H1 (cell line): ENCODE data around the gene GMEB2. TPM values are rescaled to one million over a fixed set of nuclear protein-coding genes. Genes with fewer than 3 reads are reported as not detected.

Experiments
- CTCF ChIA-PET: fragments of 300-600 bp; sonication (Branson Sonifier 250); formaldehyde crosslinking; loops from one replicate; lab custom pipeline; 2021; ENCODE audit not compliant: partially characterized antibody; lab: Charles Lee
- POLR2A ChIA-PET: fragments of 300-600 bp; sonication (Branson Sonifier 250); formaldehyde crosslinking; loops from one replicate; lab custom pipeline; 2021; ENCODE audit warnings: inconsistent platforms; ENCODE audit not compliant: partially characterized antibody; lab: Charles Lee
- DNase-seq, 2 experiments: peaks; one replicate each; pipeline versions ENCODE4 v3.0.0 to v3.0.0-alpha.2; 2010 to 2022; ENCODE audit warnings: low spot score in 2 of 2, low read depth in 1 of 2, mixed read lengths in 1 of 2
- FAIRE-seq: peaks from 2 replicates; lab custom pipeline; 2011; peaks lifted over from hg19 to GRCh38; lab: Jason Lieb, UNC
- H2AFZ ChIP-seq: 2 replicates; pipeline ENCODE4 v1.8.1; 2012; ENCODE audit warnings: low read length, inconsistent platforms
- H2AK5ac ChIP-seq: 2 replicates; pipeline ENCODE4 v1.6.1; 2013; ENCODE audit warnings: low read depth, low read length
- H2BK120ac ChIP-seq: replicated peaks from 2 replicates; pipeline ENCODE3; 2013; ENCODE audit warnings: low read depth, low read length, inconsistent platforms
- H2BK12ac ChIP-seq: 2 replicates; pipeline ENCODE4 v1.6.1; 2013; ENCODE audit warnings: low read depth, low read length
- H2BK15ac ChIP-seq: 2 replicates; pipeline ENCODE4 v1.6.1; 2013; ENCODE audit warnings: low read length
- H2BK20ac ChIP-seq: 2 replicates; pipeline ENCODE4 v1.6.1; 2013; ENCODE audit warnings: low read length
- H2BK5ac ChIP-seq: 2 replicates; pipeline ENCODE4 v1.6.1; 2013; ENCODE audit warnings: low read depth, low read length
- H3K14ac ChIP-seq: 2 replicates; pipeline ENCODE4 v1.6.1; 2013; ENCODE audit warnings: inconsistent platforms; ENCODE audit not compliant: insufficient read length
- H3K18ac ChIP-seq: 2 replicates; pipeline ENCODE4 v1.6.1; 2013; ENCODE audit warnings: low read length; ENCODE audit errors: extremely low read depth
- H3K23ac ChIP-seq: 2 replicates; pipeline ENCODE4 v1.6.1; 2013; ENCODE audit warnings: inconsistent platforms; ENCODE audit not compliant: insufficient read length
- H3K23me2 ChIP-seq: 2 replicates; pipeline ENCODE4 v1.6.1; 2013; ENCODE audit warnings: low read depth, low read length
- H3K27ac ChIP-seq: 2 replicates; pipeline ENCODE4 v1.6.1; 2011; ENCODE audit warnings: low read depth, low read length, inconsistent platforms
- H3K27me3 ChIP-seq, 4 experiments: replicated peaks in 1 of 4; 1 replicate in 1 of 4; 2 replicates in 3 of 4; pipeline versions ENCODE4 v1.6.1 to v1.8.1; 2011 to 2013; ENCODE audit warnings: low read length in 3 of 4, mild to moderate bottlenecking in 3 of 4, inconsistent platforms in 2 of 4, mixed read lengths in 2 of 4, moderate library complexity in 1 of 4; ENCODE audit not compliant: control insufficient read depth in 3 of 4, insufficient read depth in 3 of 4; ENCODE audit errors: extremely low read depth in 1 of 4
- H3K36me3 ChIP-seq, 4 experiments: 2 replicates each; pipeline versions ENCODE4 v1.6.1 to v1.8.1; 2011 to 2013; ENCODE audit warnings: mild to moderate bottlenecking in 4 of 4, low read length in 3 of 4, moderate library complexity in 2 of 4, control low read depth in 1 of 4, inconsistent platforms in 1 of 4; ENCODE audit not compliant: insufficient read depth in 4 of 4, control insufficient read depth in 2 of 4
- H3K4ac ChIP-seq: replicated peaks from 2 replicates; pipeline ENCODE3; 2013; ENCODE audit warnings: low read length, low read depth, mixed read lengths, inconsistent platforms; ENCODE audit not compliant: insufficient read length
- H3K4me1 ChIP-seq, 4 experiments: replicated peaks in 1 of 4; 1 replicate in 1 of 4; 2 replicates in 3 of 4; pipeline versions ENCODE4 v1.6.1 to v1.8.1; 2011 to 2013; ENCODE audit warnings: low read length in 3 of 4, inconsistent platforms in 2 of 4, mixed read lengths in 1 of 4; ENCODE audit not compliant: insufficient read depth in 4 of 4, control insufficient read depth in 3 of 4
- H3K4me2 ChIP-seq, 2 experiments: 2 replicates each; pipeline versions ENCODE4 v1.6.1 to v1.8.1; 2011 to 2013; ENCODE audit warnings: low read depth in 2 of 2, low read length in 2 of 2, control low read depth in 1 of 2, inconsistent platforms in 1 of 2, mild to moderate bottlenecking in 1 of 2; ENCODE audit not compliant: insufficient read depth in 1 of 2
- H3K4me3 ChIP-seq, 4 experiments: fragments of 200-600, 300-600 bp in 1 of 4; sonication (generic), shearing (Covaris generic), sonication (Bioruptor Twin) in 1 of 4; 2 replicates each; pipeline versions ENCODE4 v1.5.1 to v1.8.1; 2011 to 2016; ENCODE audit warnings: low read length in 4 of 4, low read depth in 3 of 4, control low read depth in 2 of 4, inconsistent platforms in 2 of 4, mild to moderate bottlenecking in 2 of 4, mixed read lengths in 1 of 4, moderate library complexity in 1 of 4; ENCODE audit not compliant: insufficient read depth in 2 of 4; ENCODE audit errors: extremely low read depth in 1 of 4
- H3K56ac ChIP-seq: replicated peaks from 2 replicates; pipeline ENCODE3; 2013; ENCODE audit warnings: low read depth, mild to moderate bottlenecking, mixed read lengths, low read length, inconsistent platforms; ENCODE audit not compliant: insufficient read length
- H3K79me1 ChIP-seq: 2 replicates; pipeline ENCODE4 v1.6.1; 2013; ENCODE audit warnings: low read depth, low read length, control low read depth
- H3K79me2 ChIP-seq, 2 experiments: 2 replicates each; pipeline versions ENCODE4 v1.6.1 to v1.8.1; 2012 to 2013; ENCODE audit warnings: low read length in 2 of 2, mild to moderate bottlenecking in 2 of 2, inconsistent platforms in 1 of 2; ENCODE audit not compliant: insufficient read depth in 2 of 2, control insufficient read depth in 1 of 2
- H3K9ac ChIP-seq, 4 experiments: replicated peaks in 1 of 4; 1 replicate in 1 of 4; 2 replicates in 3 of 4; pipeline versions ENCODE4 v1.6.1 to v1.8.1; 2011 to 2013; ENCODE audit warnings: low read depth in 3 of 4, low read length in 3 of 4, control low read depth in 2 of 4, mild to moderate bottlenecking in 2 of 4, moderate library complexity in 2 of 4, inconsistent platforms in 1 of 4; ENCODE audit errors: extremely low read depth in 1 of 4
- H3K9me3 ChIP-seq, 2 experiments: 2 replicates each; pipeline versions ENCODE4 v1.6.1 to v1.8.1; 2012 to 2013; ENCODE audit warnings: mild to moderate bottlenecking in 2 of 2, moderate library complexity in 2 of 2, control low read depth in 1 of 2, inconsistent platforms in 1 of 2, low read depth in 1 of 2, low read length in 1 of 2, mixed read lengths in 1 of 2; ENCODE audit not compliant: insufficient read depth in 2 of 2
- H4K20me1 ChIP-seq, 2 experiments: replicated peaks in 1 of 2; 2 replicates each; pipeline versions ENCODE3 to v1.8.1; 2011 to 2013; ENCODE audit warnings: inconsistent platforms in 2 of 2, low read length in 2 of 2, mild to moderate bottlenecking in 1 of 2; ENCODE audit not compliant: insufficient read depth in 2 of 2, control insufficient read depth in 1 of 2
- H4K5ac ChIP-seq: 2 replicates; pipeline ENCODE4 v1.6.1; 2013; ENCODE audit warnings: low read length, low read depth, mixed read lengths, inconsistent platforms; ENCODE audit not compliant: insufficient read length
- H4K8ac ChIP-seq: 2 replicates; pipeline ENCODE4 v1.8.0; 2013; ENCODE audit warnings: mild to moderate bottlenecking, moderate library complexity, low read length, inconsistent platforms; ENCODE audit not compliant: insufficient read depth; ENCODE audit errors: extremely low read depth
- H4K91ac ChIP-seq: replicated peaks from 2 replicates; pipeline ENCODE3; 2013; ENCODE audit warnings: low read length, mixed read lengths, inconsistent platforms; ENCODE audit not compliant: insufficient read length
- CHD1 ChIP-seq: IDR thresholded peaks from 2 replicates; pipeline ENCODE4 v1.6.1; 2012; ENCODE audit warnings: low read depth, low read length, improper control_type of control experiment
- KDM4A ChIP-seq: IDR thresholded peaks from one replicate; pipeline ENCODE4 v1.7.1; 2012; ENCODE audit warnings: low read depth, mild to moderate bottlenecking, moderate library complexity, low read length, inconsistent platforms; ENCODE audit not compliant: severe bottlenecking
- TEAD4 ChIP-seq: IDR thresholded peaks from 2 replicates; pipeline ENCODE4 v1.6.1; 2012; ENCODE audit warnings: low read depth, low read length, inconsistent platforms, mixed read lengths
- WGBS, 2 experiments: shearing (Covaris generic) in 1 of 2; methylation state at CpG; one replicate each; pipeline versions ENCODE4 v1.1.6 to v1.1.7; 2013 to 2015; ENCODE audit warnings: low lambda C conversion rate in 2 of 2, mixed read lengths in 2 of 2, inconsistent platforms in 1 of 2, low coverage in 1 of 2, missing lambda C conversion rate in 1 of 2; ENCODE audit not compliant: insufficient replicate concordance in 2 of 2, insufficient coverage in 1 of 2, insufficient read length in 1 of 2; ENCODE audit errors: extremely low coverage in 1 of 2, missing lambda C conversion rate in 1 of 2; 5-methylcytosine and 5-hydroxymethylcytosine counted together
- polyA plus RNA-seq, 7 experiments: library from polyadenylated mRNA; depleted of rRNA in 3 of 7; stranded (reverse) in 5 of 7; unstranded in 2 of 7; fragments of >200 nt in 5 of 7; fragments of 200-250 nt in 2 of 7; gene quantifications; 1 replicate in 5 of 7; 2 replicates in 1 of 7; 4 replicates in 1 of 7; pipeline versions ENCODE4 v1.2.1 to v1.2.3, GENCODE V29; 2011 to 2013; ENCODE audit warnings: missing spikeins in 2 of 7, mixed read lengths in 2 of 7
- total RNA-seq: library from RNA; stranded (reverse); fragmentation: NEBNext Ultra II Directional; extraction: Animal tissue kit (Norgen Biotek cat#: 25700); gene quantifications from 2 replicates; pipeline ENCODE4 v1.2.1, GENCODE V29; 2021

Gene GMEB2
- total and polyA plus RNA-seq, 2 of the 8 experiments (the other 6 are each of a cell fraction or from before 2014, with no cell fraction given) = 12.9 to 14.2 TPM

- H4K91ac ChIP-seq = no peak overlapping the region
- H3K18ac ChIP-seq = no peak overlapping the region
- H3K4me2 ChIP-seq = no peak overlapping the region
- no peaks in the 10 kb centered on the region; a peak in 4 of 8 replicates for H3K36me3 ChIP-seq
- no peak overlapping the region for H3K14ac ChIP-seq
- no peak overlapping the region for H4K5ac ChIP-seq
- no peaks in the 10 kb centered on the region for H3K79me1 ChIP-seq
- H3K27ac ChIP-seq = no peak overlapping the region
- no peak overlapping the region for H2AFZ ChIP-seq
- no peaks in the 10 kb centered on the region for H3K23me2 ChIP-seq
- ChIA-PET POLR2A (interaction anchor here (0.7 to 1.7 kb wide), 5 partner anchors 11 to 60 kb away, joined by 3 to 5 read pairs (median 3); partner anchors contain the start of gene PPDPF), CTCF (interaction anchor here (0.8 to 1.7 kb wide), 6 partner anchors 11 to 80 kb away, joined by 3 to 7 read pairs (median 4); partner anchors contain the start of gene PTK6)
- no peak overlapping the region for H2BK5ac ChIP-seq
- H2BK15ac ChIP-seq = no peak overlapping the region
- peaks cover 0 to 6% (median 1%) of the 10 kb centered on the region in 4 experiments; a peak in 2 of 7 replicates for H3K4me1 ChIP-seq
- WGBS, 2 experiments = 95% methylated on average over 23 of the region's 36 CpGs; no CpG with 5 or more reads in 1 of the 2 experiments
- no peak overlapping the region for H3K23ac ChIP-seq
- no peaks in the 10 kb centered on the region for H4K20me1 ChIP-seq
- no peak overlapping the region for H2BK12ac ChIP-seq
- TF ChIP-seq CHD1 (no peak), TEAD4 (no peak), KDM4A (no peak)
- FAIRE-seq = no peak
- no peaks in the 10 kb centered on the region for H3K27me3 ChIP-seq
- H3K9me3 ChIP-seq = no peaks in the 10 kb centered on the region
- no peak overlapping the region for H3K4me3 ChIP-seq
- no peak overlapping the region for H2AK5ac ChIP-seq
- H3K4ac ChIP-seq = no peak overlapping the region
- no peak overlapping the region for H2BK20ac ChIP-seq
- DNase-seq = no peak
- H4K8ac ChIP-seq = no peak overlapping the region
- H3K9ac ChIP-seq = no peak overlapping the region
- H3K79me2 ChIP-seq = no peaks in the 10 kb centered on the region
- H2BK120ac ChIP-seq = no peak overlapping the region
- no peak overlapping the region for H3K56ac ChIP-seq
Measured at GRCh38 chr20:63561624-63562396, 65.1 kb downstream of the GMEB2 start.
